HCT116 (cell line): ENCODE data around the gene HOXB9. TPM values are rescaled to one million over a fixed set of nuclear protein-coding genes. Genes with fewer than 3 reads are reported as not detected.
A peak's percentile ranks its signal among the peaks of the same experiment; 100 is the strongest.

Experiments
- ATAC-seq: fragments of 200-7000 bp; cut with Tn5 transposase; 2 replicates; pipeline ENCODE4 v1.9.1; 2020; ENCODE audit warnings: mild to moderate bottlenecking, moderate library complexity
- BruUV-seq: library from RNA; stranded (reverse); fragments of 400-500 nt; replicated peaks from 2 replicates; lab custom pipeline; 2021; lab: Mats Ljungman, UMichigan
- CTCF ChIA-PET: fragments of 300-600 bp; sonication (Branson Sonifier 250); formaldehyde crosslinking; loops from one replicate; lab custom pipeline; 2021; ENCODE audit warnings: antibody characterized with exemption; lab: Charles Lee
- POLR2A ChIA-PET: fragments of 300-600, 350-600 bp; sonication (Branson Sonifier 250); formaldehyde crosslinking; loops from one replicate; lab custom pipeline; 2021; ENCODE audit warnings: antibody characterized with exemption; lab: Charles Lee
- RAD21 ChIA-PET, 2 experiments: fragments of 300-600 bp; sonication (Branson Sonifier 250); formaldehyde crosslinking; loops; one replicate each; lab custom pipeline; 2023; ENCODE audit warnings: low total read pairs in 2 of 2; ENCODE audit not compliant: uncharacterized antibody in 2 of 2, unreplicated experiment in 2 of 2, low non-redundant PET in 1 of 2; lab: Charles Lee
- DNase-seq: peaks from one replicate; pipeline ENCODE4 v3.0.0-alpha.2; 2010; ENCODE audit warnings: low read depth, low spot score
- H2AFZ ChIP-seq: fragments of 200-600 bp; shearing (Covaris generic), sonication (generic); 2 replicates; pipeline ENCODE4 v1.6.1; 2017; ENCODE audit warnings: low read depth, mixed run types, mixed read lengths, antibody characterized with exemption, low read length; ENCODE audit not compliant: poor library complexity, severe bottlenecking
- H3K27ac ChIP-seq: 2 replicates; pipeline ENCODE4 v1.5.1; 2012; ENCODE audit warnings: low read depth, low read length
- H3K27me3 ChIP-seq: fragments of 200-600 bp; sonication (generic); 2 replicates; pipeline ENCODE4 v1.6.1; 2016; ENCODE audit warnings: mixed run types, low read length, mixed read lengths; ENCODE audit not compliant: insufficient read depth
- H3K36me3 ChIP-seq, 2 experiments: fragments of 200-500 bp in 1 of 2; fragments of 200-600 bp in 1 of 2; sonication (Bioruptor generic) in 1 of 2; sonication (generic) in 1 of 2; 2 replicates each; pipeline versions ENCODE4 v1.5.1 to v1.6.1; 2014 to 2016; ENCODE audit warnings: low read length in 2 of 2, inconsistent platforms in 1 of 2, mixed read lengths in 1 of 2, mixed run types in 1 of 2; ENCODE audit not compliant: insufficient read depth in 2 of 2, control insufficient read depth in 1 of 2
- H3K4me1 ChIP-seq, 2 experiments: fragments of 200-600 bp in 1 of 2; sonication (generic) in 1 of 2; 2 replicates each; pipeline versions ENCODE4 v1.5.1 to v1.6.1; 2012 to 2017; ENCODE audit warnings: low read length in 2 of 2, inconsistent platforms in 1 of 2, mild to moderate bottlenecking in 1 of 2, mixed read lengths in 1 of 2, mixed run types in 1 of 2, moderate library complexity in 1 of 2; ENCODE audit not compliant: insufficient read depth in 2 of 2, control insufficient read depth in 1 of 2
- H3K4me2 ChIP-seq: fragments of 200-600 bp; sonication (generic); 2 replicates; pipeline ENCODE4 v1.6.1; 2017; ENCODE audit warnings: mixed run types, low read length, mixed read lengths
- H3K4me3 ChIP-seq, 2 experiments: fragments of 200-600 bp in 1 of 2; sonication (generic) in 1 of 2; replicated peaks in 1 of 2; 2 replicates each; pipeline ENCODE4 v1.5.1; 2011 to 2016; ENCODE audit warnings: low read length in 2 of 2, control low read depth in 1 of 2, low read depth in 1 of 2, mild to moderate bottlenecking in 1 of 2, mixed read lengths in 1 of 2, mixed run types in 1 of 2
- H3K79me2 ChIP-seq: fragments of 200-600 bp; sonication (generic); 2 replicates; pipeline ENCODE4 v1.6.1; 2017; ENCODE audit warnings: mild to moderate bottlenecking, mixed run types, low read length, moderate library complexity, mixed read lengths; ENCODE audit not compliant: insufficient read depth
- H3K9ac ChIP-seq: fragments of 200-600 bp; sonication (generic); 2 replicates; pipeline ENCODE4 v1.6.1; 2016; ENCODE audit warnings: low read length, mixed read lengths
- H3K9me2 ChIP-seq: fragments of 200-600 bp; sonication (generic), shearing (Covaris generic); 2 replicates; pipeline ENCODE4 v1.6.1; 2017; ENCODE audit warnings: mixed run types, mild to moderate bottlenecking, moderate library complexity; ENCODE audit not compliant: insufficient read depth
- H3K9me3 ChIP-seq, 2 experiments: fragments of 200-500 bp in 1 of 2; fragments of 200-600 bp in 1 of 2; sonication (Bioruptor generic) in 1 of 2; sonication (generic) in 1 of 2; 2 replicates each; pipeline ENCODE4 v1.6.1; 2014 to 2017; ENCODE audit warnings: low read length in 2 of 2, mixed read lengths in 2 of 2, inconsistent platforms in 1 of 2, low read depth in 1 of 2, mild to moderate bottlenecking in 1 of 2, mixed run types in 1 of 2, moderate library complexity in 1 of 2; ENCODE audit not compliant: control insufficient read depth in 1 of 2, insufficient read depth in 1 of 2
- H4K20me1 ChIP-seq: fragments of 200-600 bp; sonication (generic), shearing (Covaris generic); 2 replicates; pipeline ENCODE4 v1.6.1; 2017; ENCODE audit warnings: mixed run types, mild to moderate bottlenecking, moderate library complexity; ENCODE audit not compliant: insufficient read depth
- CBX3 ChIP-seq: IDR thresholded peaks from 2 replicates; pipeline ENCODE4 v1.6.1; 2012; ENCODE audit warnings: low read depth
- CEBPB ChIP-seq: IDR thresholded peaks from 2 replicates; pipeline ENCODE4 v1.6.1; 2012; ENCODE audit warnings: low read depth
- EGR1 ChIP-seq: IDR thresholded peaks from 2 replicates; pipeline ENCODE4 v1.6.1; 2012; ENCODE audit warnings: low read depth
- ELF1 ChIP-seq: IDR thresholded peaks from 2 replicates; pipeline ENCODE4 v1.6.1; 2012; ENCODE audit warnings: low read depth, borderline replicate concordance
- EZH2phosphoT487 ChIP-seq: fragments of 200-600 bp; IDR thresholded peaks from 2 replicates; pipeline ENCODE4 v1.6.1; 2018; ENCODE audit warnings: antibody characterized with exemption, borderline replicate concordance
- POLR2A ChIP-seq: IDR thresholded peaks from 2 replicates; pipeline ENCODE4 v1.7.0; 2011; ENCODE audit warnings: borderline replicate concordance; ENCODE audit not compliant: insufficient read depth, insufficient read length; ENCODE audit errors: extremely low read depth
- POLR2AphosphoS5 ChIP-seq: IDR thresholded peaks from 2 replicates; pipeline ENCODE4 v1.6.1; 2011; ENCODE audit warnings: mild to moderate bottlenecking, low read depth, low read length, moderate library complexity
- RAD21 ChIP-seq: IDR thresholded peaks from 2 replicates; pipeline ENCODE4 v1.6.1; 2012; ENCODE audit warnings: low read depth, mild to moderate bottlenecking
- REST ChIP-seq: IDR thresholded peaks from 2 replicates; pipeline ENCODE4 v1.6.1; 2012; ENCODE audit warnings: low read depth
- SP1 ChIP-seq: IDR thresholded peaks from 2 replicates; pipeline ENCODE4 v1.6.1; 2012; ENCODE audit warnings: low read depth
- SRF ChIP-seq: IDR thresholded peaks from 2 replicates; pipeline ENCODE4 v1.6.1; 2012; ENCODE audit warnings: low read depth
- YY1 ChIP-seq: IDR thresholded peaks from 2 replicates; pipeline ENCODE4 v1.6.1; 2011; ENCODE audit warnings: low read length, low read depth, moderate library complexity, mild to moderate bottlenecking; ENCODE audit not compliant: insufficient replicate concordance; ENCODE audit errors: extremely low read depth
- ZFX ChIP-seq: fragments of 450-650 bp; IDR thresholded peaks from 2 replicates; pipeline ENCODE4 v1.6.1; 2017
- ZNF274 ChIP-seq: fragments of 200-500 bp; sonication (Bioruptor generic); IDR thresholded peaks from 2 replicates; pipeline ENCODE4 v1.6.1; 2014; ENCODE audit warnings: mild to moderate bottlenecking, low read depth, low read length, inconsistent platforms
- intact Hi-C: fragments of 100-400 bp; cut with micrococcal nuclease; formaldehyde crosslinking; loops from 2 replicates; pipeline ENCODE4 v1.10.0; 2022
- total RNA-seq: library from RNA; stranded (reverse); gene quantifications from one replicate; pipeline ENCODE4 v1.2.1, GENCODE V29; 2021; ENCODE audit not compliant: unreplicated experiment
- TF ChIP-seq, protein P1 (sequence below), 3 experiments: fragments of 200-600 bp in 1 of 3; sonication (generic) in 1 of 3; IDR thresholded peaks in 2 of 3; conservative IDR thresholded peaks in 1 of 3; 2 replicates each; pipeline ENCODE4 v1.5.1; 2012 to 2017; ENCODE audit warnings: low read depth in 2 of 3, low read length in 2 of 3, antibody characterized with exemption in 1 of 3, borderline replicate concordance in 1 of 3, control low read depth in 1 of 3, mild to moderate bottlenecking in 1 of 3, mixed read lengths in 1 of 3, mixed run types in 1 of 3, moderate library complexity in 1 of 3; ENCODE audit not compliant: insufficient read depth in 1 of 3
- TF ChIP-seq, protein P2 (sequence below): IDR thresholded peaks from 2 replicates; pipeline ENCODE4 v1.6.1; 2012

Gene HOXB9
- total RNA-seq, 1 experiment from 2014 or later, result 40.1 TPM

DNA sequence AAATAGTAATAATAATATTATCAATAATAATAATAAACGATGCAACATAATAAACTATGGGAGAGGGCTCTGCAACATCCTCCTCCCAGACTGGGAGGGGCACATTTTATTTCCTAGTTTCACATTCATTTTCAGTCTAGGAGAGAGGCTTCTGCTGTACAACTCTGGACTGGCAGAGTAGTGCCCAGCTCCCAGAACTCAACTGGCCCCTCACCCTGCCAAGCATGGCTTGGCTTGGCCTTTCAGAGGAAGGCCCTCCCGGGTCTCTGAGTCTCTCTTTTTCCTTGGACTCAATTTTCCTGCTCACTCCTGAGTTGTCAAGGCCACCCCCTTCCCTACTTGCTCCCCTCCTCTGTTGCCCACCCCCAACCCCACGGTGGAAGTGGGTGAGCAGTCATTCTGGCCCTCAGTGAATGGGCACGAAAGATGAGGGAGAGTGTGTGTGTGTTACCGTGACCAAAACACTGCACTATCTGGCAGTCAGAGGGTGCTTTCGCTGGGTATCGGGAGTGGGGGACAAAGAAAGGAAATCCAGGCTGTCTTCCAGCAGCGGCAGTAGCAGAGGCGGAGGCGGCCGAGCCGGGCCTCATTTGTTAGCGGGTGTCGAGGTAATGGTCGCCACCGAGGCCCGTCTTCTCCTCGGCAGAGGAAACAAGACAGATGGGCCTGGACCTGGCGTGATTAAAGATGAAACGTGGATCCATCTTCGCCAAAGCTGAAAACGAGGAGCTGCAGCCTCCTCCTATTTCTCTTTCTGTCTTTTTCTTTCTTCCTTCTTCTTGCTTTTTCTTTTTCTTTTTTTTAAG is 50.3 kb downstream of the HOXB9 start:
- H3K79me2 ChIP-seq, result peaks cover 83% of the 10 kb centered on the region
- ChIA-PET CTCF (no interaction called here), RAD21 (no interaction called here), POLR2A (no interaction called here)
- peak overlapping the region; percentile 25; the same call in 1 of the 2 replicates for H3K27ac ChIP-seq
- no peaks in the 10 kb centered on the region for H3K27me3 ChIP-seq
- H3K9me3 ChIP-seq, result no peaks in the 10 kb centered on the region
- no peak overlapping the region for H2AFZ ChIP-seq
- no peaks in the 10 kb centered on the region; a peak in 1 of 4 replicates for H3K36me3 ChIP-seq
- DNase-seq (no peak), ATAC-seq (no peak)
- no peak for TF ChIP-seq RAD21
- TF ChIP-seq POLR2A, result no peak
- TF ChIP-seq CEBPB, result no peak
- no peak for TF ChIP-seq CBX3
- no peak for TF ChIP-seq SRF
- TF ChIP-seq POLR2AphosphoS5, result no peak
- TF ChIP-seq REST, result no peak
- TF ChIP-seq EGR1, result no peak
- TF ChIP-seq ZNF274, result no peak
- TF ChIP-seq ELF1, result no peak
- TF ChIP-seq ZFX, result no peak
- TF ChIP-seq, protein P1, sequence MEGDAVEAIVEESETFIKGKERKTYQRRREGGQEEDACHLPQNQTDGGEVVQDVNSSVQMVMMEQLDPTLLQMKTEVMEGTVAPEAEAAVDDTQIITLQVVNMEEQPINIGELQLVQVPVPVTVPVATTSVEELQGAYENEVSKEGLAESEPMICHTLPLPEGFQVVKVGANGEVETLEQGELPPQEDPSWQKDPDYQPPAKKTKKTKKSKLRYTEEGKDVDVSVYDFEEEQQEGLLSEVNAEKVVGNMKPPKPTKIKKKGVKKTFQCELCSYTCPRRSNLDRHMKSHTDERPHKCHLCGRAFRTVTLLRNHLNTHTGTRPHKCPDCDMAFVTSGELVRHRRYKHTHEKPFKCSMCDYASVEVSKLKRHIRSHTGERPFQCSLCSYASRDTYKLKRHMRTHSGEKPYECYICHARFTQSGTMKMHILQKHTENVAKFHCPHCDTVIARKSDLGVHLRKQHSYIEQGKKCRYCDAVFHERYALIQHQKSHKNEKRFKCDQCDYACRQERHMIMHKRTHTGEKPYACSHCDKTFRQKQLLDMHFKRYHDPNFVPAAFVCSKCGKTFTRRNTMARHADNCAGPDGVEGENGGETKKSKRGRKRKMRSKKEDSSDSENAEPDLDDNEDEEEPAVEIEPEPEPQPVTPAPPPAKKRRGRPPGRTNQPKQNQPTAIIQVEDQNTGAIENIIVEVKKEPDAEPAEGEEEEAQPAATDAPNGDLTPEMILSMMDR (IDR thresholded peaks at IDR 0.05 in 2 of 3, conservative IDR thresholded peaks at IDR 0.05 in 1 of 3; ENCODE audit: borderline replicate concordance in 1 of 3, insufficient read depth in 1 of 3, low read depth in 2 of 3, low read length in 2 of 3), result no peak
- no peak for TF ChIP-seq EZH2phosphoT487
- TF ChIP-seq, protein P2, sequence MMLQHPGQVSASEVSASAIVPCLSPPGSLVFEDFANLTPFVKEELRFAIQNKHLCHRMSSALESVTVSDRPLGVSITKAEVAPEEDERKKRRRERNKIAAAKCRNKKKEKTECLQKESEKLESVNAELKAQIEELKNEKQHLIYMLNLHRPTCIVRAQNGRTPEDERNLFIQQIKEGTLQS, result no peak
- no peak for TF ChIP-seq YY1
- no peak for TF ChIP-seq SP1
- peaks cover 2 to 16% of the 10 kb centered on the region in 2 experiments; a peak in 3 of 4 replicates for H3K4me1 ChIP-seq
- H3K4me2 ChIP-seq, result peak overlapping the region; percentile 66
- intact Hi-C loops, result no loop called here
- H3K9ac ChIP-seq, result no peak overlapping the region
- H4K20me1 ChIP-seq, result no peaks in the 10 kb centered on the region
- no peak overlapping the region for H3K4me3 ChIP-seq
- BruUV-seq, result TSS peak; percentile 18
- no peaks in the 10 kb centered on the region for H3K9me2 ChIP-seq
